ENCODE measurements around the gene HNRNPL.
A peak's percentile ranks its signal among the peaks of the same experiment; 100 is the strongest.
"Not testable (repeated sequence)": the region's sequence is repeated elsewhere in the genome, so short reads cannot be mapped to it uniquely, and the experiment has no call there.

Gene HNRNPL

DNA sequence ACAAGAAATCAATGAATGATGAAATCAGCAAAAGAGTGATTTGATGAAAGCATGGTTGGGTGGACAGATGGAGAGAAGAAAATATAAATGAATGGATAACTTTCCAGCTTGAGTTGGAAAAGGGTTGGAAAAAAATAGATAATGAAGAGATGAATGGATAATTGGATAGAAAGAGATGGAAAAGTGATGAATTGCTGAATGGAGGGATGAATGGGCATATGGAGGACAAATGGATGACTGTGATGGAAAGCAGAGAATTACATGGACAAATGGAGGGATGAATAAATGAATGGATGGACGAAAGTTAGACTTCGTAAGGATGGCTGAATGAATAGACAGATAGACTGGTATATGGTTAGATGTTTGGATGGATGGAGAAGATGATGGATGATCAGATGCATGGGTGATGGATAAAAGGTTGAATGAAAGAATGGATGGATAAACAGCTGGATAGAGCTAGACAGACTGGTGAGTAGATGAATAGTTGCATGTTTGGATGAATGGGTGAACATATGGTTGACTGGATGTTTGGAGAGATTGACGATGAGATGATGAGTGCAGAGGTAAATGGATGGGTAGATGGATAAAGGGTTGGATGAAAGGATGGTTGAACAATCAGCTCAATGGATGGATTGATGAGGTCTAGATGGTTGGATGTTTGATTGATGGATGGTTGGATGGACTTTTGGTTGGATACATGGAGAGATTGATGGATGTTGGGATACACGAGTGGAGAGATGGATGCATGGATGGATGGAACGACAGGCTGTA lies 49.0 kb downstream of the HNRNPL start:
- no peak for DNase-seq (ENCODE audit: low spot score)

DNA sequence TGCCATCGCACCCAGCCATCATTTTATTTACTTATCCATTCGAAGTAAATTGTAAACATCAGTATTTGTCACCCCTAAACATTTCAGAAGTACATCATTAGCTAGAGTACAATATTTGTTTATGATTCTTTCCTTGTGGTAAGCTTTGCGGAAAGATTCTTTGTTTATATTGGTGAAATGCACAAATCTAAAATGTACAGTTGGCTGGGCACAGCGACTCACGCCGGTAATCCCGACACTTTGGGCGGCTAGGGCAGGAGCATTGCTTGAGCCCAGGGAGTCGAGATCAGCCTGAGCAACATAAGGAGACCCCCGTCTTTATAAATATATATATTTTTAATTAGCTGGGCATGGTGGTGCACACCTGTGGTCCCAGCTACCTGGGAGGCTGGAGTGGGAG lies 50.7 kb downstream of the HNRNPL start:
- peak; percentile 10 for DNase-seq (ENCODE audit: low spot score)

DNA sequence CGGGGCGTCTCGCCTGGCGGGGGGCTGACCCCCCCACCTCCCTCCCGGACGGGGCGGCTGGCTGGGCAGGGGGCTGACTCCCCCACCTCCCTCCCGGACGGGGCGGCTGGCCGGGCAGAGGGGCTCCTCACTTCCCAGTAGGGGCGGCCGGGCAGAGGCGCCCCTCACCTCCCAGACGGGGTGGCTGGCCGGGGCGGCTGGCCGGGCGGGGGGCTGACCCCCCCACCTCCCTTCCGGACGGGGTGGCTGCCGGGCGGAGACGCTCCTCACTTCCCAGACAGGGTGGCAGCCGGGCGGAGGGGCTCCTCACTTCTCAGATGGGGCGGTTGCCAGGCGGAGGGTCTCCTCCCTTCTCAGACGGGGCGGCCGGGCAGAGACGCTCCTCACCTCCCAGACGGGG lies 52.0 kb downstream of the HNRNPL start:
- DNase-seq (ENCODE audit: low spot score) = not testable (repeated sequence)

DNA sequence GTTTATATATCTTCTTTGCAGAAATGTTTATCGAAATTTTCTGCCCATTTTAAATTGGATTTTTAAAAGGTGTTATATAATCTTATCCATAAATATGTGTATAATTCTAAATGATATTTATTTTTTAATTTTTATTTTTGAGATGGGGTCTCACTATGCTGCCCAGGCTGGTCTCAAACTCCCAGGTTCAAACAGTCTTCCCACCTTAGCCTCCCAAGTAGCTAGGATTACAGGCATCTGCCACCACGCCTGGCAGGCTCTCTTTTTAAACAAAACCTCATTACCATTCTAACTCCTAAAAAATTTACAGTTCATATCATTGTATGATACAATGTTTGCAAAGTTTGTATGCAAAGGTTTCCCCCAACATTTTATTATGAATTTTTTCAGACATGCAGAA lies 53.6 kb downstream of the HNRNPL start:
- no peak for DNase-seq (ENCODE audit: low spot score)

DNA sequence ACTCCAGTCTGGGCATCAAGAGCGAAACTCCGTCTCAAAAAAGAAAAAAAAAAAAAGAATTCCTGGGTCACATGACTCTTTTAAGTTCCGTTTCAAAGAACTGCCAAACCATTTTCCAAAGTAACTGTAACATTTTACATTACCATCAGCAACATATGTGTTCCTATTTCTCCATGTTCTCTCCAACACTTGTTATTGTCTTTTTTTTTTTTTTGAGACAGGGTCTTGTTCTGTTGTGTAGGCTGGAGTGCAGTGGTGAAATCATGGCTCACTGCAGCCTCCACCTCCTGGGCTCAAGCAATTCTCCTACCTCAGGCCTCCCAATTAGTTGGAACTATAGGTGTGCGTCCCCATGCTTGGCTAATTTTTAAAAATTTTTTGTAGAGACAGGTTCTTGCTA lies 54.2 kb downstream of the HNRNPL start:
- no peak for DNase-seq (ENCODE audit: low spot score)

DNA sequence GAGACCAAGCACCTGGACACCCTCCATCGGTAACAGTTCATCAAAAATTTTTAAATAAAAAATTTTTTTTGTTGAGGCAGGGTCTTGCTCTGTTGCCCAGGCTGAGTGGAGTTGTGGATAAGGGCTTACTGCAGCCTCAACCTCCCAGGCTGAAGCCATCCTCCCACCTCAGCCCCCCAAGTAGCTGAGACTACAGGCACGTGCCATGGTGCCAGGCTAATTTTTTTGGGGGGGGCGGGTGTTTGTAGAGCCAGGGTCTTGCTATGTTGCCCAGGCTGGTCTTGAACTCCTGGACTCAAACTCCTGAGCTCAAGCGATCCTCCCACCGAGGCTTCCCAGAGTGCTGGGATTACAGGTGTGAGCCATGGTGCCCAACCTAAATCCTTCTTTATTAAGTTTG lies 56.1 kb downstream of the HNRNPL start:
- no peak for DNase-seq (ENCODE audit: low spot score)

DNA sequence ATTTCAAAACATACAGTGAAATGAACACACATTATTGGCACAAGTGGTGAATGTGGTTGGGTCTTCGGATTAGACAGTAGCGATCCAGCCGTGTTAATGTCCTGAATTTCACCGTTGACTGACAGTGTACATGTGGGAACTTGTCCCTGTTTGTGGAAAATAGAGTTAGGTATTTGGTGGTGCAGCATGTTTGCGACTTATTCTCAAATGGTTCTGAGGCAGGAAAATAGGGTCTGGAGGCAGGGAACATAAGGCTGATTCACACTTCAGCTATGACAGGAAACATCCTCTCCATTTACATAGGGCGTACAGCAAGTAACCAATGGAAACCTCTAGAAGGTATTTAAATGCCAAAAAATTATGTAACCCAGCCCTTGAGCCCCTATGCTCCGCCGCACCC lies 56.6 kb downstream of the HNRNPL start:
- DNase-seq (ENCODE audit: low spot score) = no peak

DNA sequence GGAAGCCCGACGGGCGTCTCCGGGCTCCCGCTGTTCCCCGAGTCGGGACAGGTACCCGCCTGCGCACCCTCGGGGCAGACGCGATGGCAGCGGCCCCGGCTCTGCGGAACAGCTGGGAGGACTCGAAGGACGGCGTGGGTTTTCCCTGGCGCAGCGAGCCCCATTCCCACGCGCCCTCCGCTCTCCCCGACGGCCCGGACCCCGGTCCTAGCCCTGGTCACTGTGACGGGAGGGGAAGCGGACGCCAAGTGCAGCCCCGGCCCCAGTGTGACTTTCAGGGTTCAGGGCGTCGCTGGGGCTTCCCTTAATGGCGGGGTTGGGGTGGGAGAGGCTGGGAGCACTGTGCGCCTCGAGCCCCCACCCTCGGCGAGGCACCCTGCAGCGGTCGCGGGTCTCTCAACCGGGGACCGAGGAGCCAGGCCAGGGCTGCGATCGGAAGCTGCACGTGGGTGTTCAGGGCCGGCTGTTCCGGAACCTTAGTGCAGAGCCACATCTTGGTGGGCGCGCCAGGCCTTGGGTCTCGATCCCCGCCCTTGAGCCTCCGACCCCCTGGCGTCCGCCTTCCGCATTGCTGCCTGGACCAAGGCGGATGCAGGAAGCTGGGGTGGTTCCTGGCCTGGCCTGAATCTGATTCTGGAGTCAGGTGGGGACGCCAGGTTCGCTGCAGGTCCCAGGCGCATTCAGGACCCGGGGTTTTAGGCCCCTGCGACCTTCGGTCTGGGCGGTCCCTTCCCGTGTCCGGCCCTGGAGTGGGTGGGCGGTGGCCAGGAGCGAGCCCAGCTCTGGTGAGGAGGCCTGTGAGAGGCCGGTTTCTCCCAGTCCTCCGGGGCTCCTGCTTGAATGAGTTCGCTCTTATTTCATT lies 57.3 kb downstream of the HNRNPL start:
- DNase-seq (ENCODE audit: low spot score) = peak; percentile 13

DNA sequence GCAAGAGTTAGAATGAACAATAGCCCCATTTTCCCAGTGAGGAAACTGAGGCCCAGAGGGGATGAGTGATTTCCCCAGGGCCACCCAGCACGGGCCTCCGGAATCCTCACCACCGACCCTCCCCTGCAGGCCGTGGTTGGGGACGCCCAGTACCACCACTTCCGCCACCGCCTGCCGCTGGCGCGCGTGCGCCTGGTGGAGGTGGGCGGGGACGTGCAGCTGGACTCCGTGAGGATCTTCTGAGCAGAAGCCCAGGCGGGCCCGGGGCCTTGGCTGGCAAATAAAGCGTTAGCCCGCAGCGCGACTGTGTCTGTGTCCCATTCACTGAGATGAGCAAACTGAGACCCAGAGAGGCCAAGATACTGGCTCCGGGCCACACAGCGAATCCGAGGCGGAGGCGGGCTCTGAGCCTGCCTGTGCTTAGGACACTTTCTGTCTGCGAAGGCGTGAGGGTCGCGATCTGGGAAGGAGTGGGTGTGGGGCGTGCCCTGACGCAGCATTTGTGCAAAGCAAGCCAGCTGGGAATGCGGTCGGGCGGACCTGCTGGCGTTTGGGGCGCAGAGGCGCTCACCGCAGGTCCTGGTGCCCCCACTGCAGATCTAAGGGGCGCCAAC lies 58.2 kb downstream of the HNRNPL start:
- not testable (repeated sequence) for DNase-seq (ENCODE audit: low spot score)

DNA sequence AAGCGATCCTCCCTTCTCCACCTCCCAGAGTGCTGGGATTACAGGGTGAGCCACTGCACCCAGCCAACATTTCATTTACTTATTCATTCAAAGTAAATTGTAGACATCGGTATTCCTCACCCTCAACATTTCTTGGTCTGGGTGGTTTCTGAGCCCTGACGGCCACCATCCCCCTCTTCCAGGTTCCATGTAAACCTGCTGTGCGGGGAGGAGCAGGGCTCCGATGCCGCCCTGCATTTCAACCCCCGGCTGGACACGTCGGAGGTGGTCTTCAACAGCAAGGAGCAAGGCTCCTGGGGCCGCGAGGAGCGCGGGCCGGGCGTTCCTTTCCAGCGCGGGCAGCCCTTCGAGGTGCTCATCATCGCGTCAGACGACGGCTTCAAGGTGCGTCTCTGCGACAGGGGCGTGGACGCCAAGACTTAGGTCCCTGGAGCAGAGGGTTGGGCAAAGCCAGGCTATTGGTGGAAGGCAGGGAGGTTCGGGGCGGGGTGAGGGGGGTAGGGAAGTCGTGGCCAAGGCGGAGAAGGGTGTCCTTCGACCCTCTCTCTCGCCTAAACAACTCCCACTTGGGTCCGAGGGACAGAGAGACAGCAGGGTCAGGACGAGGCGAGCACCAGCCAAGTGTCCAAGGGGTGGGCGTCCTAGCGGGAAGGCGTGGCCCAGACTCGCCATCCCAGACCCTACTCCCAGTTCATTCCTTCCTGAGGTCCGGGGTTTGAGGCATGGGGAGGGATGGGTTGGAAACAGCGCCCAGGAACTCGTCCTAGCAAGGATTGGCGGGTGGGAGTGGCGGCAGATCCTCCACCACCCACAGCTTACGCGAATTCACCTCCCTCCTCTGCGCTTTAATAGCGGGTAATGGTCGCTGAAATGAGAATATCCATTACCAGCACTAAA lies 59.0 kb downstream of the HNRNPL start:
- not testable (repeated sequence) for DNase-seq (ENCODE audit: low spot score)

DNA sequence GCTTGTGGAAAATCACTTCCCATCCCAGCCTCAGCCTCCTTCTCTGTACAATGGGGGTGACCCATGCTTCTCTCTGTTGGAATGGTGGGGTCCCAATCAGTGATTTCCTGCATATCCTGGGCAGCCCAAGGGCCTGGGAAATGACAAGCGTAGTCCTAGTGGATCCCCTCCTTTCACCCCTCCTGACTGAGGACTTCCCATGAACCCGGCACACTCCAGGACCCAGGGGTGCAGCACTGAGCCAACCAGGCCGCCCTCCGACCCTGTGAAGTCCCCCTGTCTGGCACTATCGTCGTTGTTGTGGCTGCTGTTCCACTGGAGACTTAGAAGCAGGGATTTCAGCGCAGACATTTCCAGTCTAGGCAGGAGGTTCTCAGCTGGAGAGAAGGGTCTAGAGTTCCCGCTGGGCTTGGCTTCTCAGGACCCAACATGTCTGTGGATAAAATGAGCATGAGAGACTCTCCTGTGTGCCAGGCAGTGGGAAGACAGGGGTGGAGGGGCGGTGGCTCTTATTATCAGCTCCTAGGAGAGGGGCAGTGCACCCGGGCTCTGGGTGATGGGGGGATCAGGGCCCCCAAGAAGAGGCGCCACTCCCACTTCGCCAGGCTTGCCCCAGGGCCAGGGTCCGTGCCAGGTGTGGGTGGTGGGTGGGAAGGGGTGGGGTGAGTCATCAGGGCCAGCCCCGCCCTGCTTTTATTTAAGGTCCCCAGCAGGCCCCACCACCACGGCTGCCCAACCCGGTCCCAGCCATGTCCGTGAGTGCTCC lies 61.1 kb downstream of the HNRNPL start, which contains the start of gene LGALS7B:
TSS of gene LGALS7B (plus strand) at position 723 of the 766 bp plus-strand sequence. CDS start at position 750, 27 bp downstream.
- DNase-seq (ENCODE audit: low spot score) = peak; percentile 2

DNA sequence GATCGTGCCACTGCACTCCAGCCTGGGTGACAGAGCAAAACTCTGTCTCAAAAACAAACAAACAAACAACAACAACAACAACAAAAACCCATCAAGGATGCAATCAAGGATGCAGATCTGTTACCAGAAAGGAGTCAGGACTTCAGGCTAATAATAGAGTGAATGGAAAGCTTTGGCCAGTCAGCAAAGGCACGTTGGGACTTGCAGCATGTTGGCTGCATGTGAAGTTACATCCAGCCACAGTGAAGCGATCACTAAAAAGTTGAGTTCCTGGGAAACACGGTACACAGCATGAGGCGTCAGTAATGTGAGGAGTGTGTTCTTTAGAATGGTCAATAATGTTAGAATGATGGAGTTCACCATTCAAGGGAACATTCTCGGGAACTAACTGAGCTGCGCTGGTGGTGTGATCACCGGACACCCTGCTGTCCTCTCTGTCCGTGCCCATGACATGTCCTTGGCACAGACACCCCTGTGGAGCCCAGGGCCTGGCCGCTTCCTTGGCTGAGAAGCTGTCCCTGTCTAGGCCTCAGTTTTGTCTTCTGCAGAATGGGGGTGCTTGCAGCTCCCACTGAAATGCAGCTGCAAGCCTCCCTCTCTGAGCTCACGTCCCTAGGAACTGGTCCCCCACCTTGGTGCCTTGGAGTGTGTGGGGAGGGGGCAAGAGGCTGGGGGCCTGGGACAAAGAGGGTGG lies 63.1 kb downstream of the HNRNPL start:
- peak; percentile 2 for DNase-seq (ENCODE audit: low spot score)

All from AG08396 (cell line).